ENCODE measurements around the gene ARHGAP24.
"Not testable (repeated sequence)": the region's sequence is repeated elsewhere in the genome, so short reads cannot be mapped to it uniquely, and the experiment has no call there.

ARHGAP24 gene

DNA sequence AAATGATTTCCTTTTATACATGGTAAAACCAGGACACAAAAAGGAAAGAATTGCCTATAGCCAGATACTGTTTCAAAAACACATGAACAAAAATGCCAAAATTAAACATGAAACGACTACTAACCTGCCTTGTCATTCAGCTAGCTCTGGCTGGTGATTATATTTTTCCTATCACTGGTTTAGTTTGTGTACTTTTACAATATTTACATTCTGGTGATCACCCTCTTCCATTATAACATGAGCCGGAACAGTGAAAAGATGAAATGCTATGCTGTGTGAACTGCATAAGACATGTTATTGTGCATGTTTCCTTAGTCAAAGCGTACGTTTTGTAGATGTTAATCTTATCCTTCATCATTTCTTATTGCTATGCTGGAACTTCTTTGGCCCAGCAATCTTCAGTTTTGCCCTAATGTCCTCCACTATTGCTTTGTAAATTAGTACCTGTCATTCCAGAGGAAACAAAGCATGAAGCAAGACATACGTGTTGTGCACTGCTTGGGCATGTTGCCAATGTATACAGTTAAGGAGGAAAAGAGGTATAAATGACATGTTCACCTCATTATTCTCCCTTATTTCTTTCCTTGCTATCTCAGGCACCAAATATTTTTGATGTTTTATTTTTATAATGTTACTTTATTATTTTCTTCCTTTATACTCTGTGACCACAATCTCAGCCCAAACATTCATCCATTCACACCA is 386.3 kb downstream of the ARHGAP24 start:
- no peak for DNase-seq (ENCODE audit: low spot score)

DNA sequence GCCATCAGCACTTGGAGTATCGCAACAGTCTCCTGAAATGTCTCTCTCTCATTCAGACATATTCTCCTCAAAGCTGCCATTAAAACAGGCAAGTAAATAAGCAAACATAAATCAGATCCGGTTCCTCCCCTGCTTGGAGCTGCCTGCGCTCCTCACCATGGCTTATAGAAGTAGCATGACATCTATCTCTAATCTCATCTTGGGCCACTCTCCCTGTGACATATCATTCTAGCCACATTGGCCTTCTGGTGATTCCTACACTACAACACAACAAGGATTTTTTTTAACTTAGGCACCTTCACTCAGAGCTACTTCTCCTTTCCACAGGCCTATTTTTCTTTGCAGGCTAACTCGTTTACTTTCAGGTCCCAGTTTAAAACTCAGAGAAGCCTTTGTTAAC is 387.9 kb downstream of the ARHGAP24 start:
- no peak for DNase-seq (ENCODE audit: low spot score)

- DNase-seq (ENCODE audit: low spot score), result no peak
Measured at GRCh38 chr4:85864259-85865205, 389.6 kb downstream of the ARHGAP24 start.

DNA sequence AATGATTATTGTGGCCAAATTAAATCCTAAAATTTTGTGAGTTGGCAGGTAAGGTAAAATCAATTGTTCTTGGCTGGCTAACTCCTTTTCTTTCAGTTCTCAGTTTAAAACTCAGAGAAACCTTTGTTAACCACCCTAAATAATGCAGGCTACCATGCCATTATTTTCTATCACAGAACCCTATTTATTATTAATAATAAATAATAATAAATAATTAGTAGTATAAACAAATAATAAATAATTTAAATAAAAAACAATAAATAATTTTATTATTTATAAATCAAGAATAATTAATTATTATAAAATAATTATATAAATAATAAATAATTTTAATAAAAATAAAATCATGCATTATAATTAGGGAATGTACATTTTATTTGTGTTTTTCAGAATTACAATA is 390.3 kb downstream of the ARHGAP24 start:
- DNase-seq (ENCODE audit: low spot score), result no peak

GRCh38 chr4:85866508-85866907 is 391.6 kb downstream of the ARHGAP24 start:
- no peak for DNase-seq (ENCODE audit: low spot score)

DNA sequence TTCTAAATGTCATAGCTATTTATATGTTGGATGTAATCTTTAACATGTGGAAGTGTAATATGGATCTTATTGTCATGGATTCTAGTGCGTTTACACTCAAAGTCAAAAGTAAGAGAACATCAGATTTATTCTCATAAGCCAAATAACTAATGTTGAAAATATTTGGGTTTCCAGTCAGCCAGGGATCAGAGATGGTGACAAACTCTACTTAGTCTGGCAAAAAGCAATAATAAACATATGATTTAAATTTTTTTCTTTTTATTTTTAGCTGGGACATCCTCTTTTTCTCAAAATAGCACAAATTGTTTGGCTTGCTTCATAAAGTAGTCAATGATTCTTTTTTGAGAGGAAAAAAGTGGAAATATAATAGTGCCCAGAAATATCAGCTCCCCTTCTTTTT is 392.3 kb downstream of the ARHGAP24 start:
- DNase-seq (ENCODE audit: low spot score), result no peak

- no peak for DNase-seq (ENCODE audit: low spot score)
Measured at GRCh38 chr4:85869181-85869580, 394.2 kb downstream of the ARHGAP24 start.

GRCh38 chr4:85870298-85871083 is 395.5 kb downstream of the ARHGAP24 start:
- no peak for DNase-seq (ENCODE audit: low spot score)

- no peak for DNase-seq (ENCODE audit: low spot score)
Measured at GRCh38 chr4:85873566-85873965, 398.6 kb downstream of the ARHGAP24 start.

DNA sequence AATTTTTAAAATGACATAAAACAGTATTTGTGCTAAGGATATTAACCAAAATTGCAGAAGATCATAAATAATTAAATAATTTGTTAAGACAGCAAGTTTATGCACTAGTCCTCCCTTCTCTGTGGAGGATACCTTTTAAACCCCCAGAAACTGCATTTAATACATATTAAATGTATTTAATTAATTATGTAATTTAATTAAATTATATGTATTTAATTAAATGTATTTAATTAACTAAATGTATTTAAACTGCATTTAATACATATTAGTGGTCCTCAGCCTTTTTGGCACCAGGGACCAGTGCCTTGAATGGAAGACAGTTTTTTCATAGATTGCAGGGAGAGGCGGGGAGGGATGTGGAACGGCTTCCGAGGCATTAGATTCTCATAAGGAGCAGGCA is 404.6 kb downstream of the ARHGAP24 start:
- DNase-seq (ENCODE audit: low spot score), result no peak

GRCh38 chr4:85883180-85883579 is 408.2 kb downstream of the ARHGAP24 start:
- no peak for DNase-seq (ENCODE audit: low spot score)

DNA sequence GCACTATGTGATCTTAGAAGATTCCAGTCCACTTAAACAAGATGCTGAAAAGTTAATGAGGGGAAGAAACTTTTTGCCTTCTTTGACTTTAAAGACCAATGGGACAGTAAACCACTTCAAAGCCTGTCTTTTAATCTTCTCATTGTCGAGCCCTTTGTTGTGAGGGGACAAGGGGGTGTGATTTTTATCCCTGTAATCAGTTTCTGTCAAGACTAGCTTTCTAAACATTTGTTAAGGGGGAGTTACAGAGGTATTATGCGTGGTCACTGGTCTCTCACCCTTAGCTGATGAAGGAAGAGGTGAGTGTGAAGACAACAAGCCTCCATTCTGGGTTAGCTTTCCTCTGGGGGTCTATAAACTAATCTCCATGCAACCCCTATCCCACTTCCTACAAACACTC is 409.3 kb downstream of the ARHGAP24 start:
- no peak for DNase-seq (ENCODE audit: low spot score)

- DNase-seq (ENCODE audit: low spot score), result no peak
Measured at GRCh38 chr4:85886665-85887064, 411.7 kb downstream of the ARHGAP24 start.

DNA sequence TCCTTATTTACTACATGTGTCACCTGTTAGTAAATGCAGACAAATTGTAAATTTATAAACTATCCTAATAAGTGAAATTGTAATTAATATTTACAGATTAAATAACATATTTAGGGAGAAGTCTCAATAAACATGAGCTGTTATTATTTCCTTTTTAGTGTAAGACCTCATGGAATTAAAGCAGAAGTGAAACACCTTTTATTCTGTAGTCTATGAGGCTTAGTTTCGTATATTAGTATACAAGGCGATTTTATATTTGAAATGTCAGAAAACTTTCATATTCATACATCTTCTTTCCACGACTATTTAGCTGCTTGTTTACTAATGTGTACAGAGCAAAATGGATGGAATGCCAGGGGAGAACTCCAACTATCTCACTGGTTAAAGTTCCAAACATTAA is 414.4 kb downstream of the ARHGAP24 start:
- DNase-seq (ENCODE audit: low spot score), result no peak

DNA sequence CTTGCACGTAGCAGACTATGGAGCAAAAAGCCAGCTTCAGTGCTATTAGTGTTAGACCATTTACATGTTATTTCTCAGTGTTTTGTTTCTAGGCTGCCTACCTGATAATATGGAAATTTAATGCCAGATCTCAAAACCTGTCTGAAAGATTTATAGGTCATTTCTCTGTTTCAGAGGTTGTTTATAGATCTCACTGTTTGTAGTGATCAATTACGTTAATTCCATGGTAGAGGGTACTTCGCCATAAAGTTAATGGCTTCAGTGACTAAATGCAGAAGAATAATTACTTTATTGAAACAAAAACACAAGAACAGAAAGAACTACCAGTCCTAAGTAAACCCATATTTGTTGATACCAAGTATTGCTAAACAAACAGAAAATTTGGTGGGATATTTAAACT is 420.8 kb downstream of the ARHGAP24 start:
- no peak for DNase-seq (ENCODE audit: low spot score)

GRCh38 chr4:85898231-85898630 is 423.3 kb downstream of the ARHGAP24 start:
- DNase-seq (ENCODE audit: low spot score), result no peak

DNA sequence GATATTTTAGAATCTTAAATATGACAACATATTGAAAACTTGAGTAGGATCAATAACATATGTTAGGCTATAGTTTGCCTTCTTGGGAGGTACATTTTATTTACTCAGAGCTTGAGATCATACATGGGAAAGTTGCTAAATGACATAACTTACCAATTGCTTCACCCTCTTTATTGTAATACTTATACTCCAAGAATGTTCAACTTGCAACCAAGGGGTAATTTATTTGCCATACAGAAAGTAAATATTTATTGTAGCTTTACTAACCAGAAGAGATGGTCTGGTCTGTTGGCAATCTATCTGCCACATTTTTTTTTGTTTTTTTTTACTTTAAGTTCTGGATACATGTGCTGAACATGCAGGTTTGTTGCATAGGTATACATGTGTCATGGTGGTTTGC is 426.6 kb downstream of the ARHGAP24 start:
- DNase-seq (ENCODE audit: low spot score), result no peak

DNA sequence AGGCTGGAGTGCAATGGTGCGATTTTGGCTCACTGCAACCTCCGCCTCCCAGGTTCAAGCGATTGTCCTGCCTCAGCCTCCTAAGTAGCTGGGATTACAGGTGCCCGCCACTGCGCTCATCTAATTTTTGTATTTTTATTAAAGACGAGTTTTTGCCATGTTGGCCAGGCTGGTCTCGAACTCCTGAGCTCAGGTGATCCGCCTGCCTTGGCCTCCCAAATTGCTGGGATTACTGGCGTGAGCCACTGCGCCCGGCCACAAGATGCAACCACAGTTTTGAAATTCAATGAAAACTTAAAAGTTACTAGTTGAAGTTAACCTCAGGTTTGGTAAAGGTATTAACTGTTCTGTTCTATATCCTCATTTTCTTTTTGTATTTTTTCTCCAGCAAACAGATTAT is 427.7 kb downstream of the ARHGAP24 start:
- DNase-seq (ENCODE audit: low spot score), result not testable (repeated sequence)

DNA sequence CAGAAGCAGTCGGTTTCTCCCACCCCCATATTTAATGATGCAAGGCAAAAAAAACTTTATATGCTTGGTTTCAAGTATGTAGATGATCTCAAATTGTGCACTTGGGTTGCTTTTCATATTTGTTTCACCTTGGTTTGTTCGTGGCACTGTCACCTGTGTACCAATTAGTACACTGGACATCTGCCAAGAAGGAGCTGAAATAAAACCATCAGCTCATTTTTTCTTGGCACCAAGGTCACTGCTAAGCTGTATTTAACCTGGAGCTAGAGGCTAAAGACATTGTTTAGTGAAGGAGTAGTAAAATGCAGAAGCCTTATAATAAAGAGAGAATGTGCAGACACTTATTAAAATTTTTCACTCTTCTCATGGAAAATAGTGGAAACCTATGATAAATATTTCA is 430.8 kb downstream of the ARHGAP24 start:
- DNase-seq (ENCODE audit: low spot score), result no peak

GRCh38 chr4:85907001-85907400 is 432.1 kb downstream of the ARHGAP24 start:
- no peak for DNase-seq (ENCODE audit: low spot score)

GRCh38 chr4:85909851-85910250 is 434.9 kb downstream of the ARHGAP24 start:
- no peak for DNase-seq (ENCODE audit: low spot score)

DNA sequence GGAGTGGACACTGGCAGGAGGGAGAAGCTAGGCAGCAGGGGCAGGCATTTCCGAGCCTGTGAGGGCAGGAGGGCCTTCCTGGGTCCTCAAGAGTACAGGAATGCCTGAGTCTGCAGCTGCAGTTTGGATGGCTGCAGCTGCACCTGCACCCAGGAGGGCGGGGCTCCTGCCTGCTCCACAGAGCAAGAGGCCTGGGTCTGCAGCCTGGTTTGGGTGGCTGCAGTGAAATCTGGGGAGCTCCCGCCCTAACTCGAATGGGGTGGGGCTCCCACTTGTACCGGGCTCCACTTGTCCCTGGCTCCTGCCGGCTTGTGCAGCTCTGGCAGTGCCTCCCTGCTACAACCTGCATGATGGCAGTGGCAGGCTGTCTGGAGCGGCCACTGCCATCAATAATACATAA is 436.0 kb downstream of the ARHGAP24 start:
- DNase-seq (ENCODE audit: low spot score), result no peak

Measured in pons (tissue), 1 donor.